Hematopoietic multipotent progenitor cell treated with erythropoietin and hydrocortisone succinate and interleukin-3 and kit ligand, for 15 days (in vitro differentiated cells): ENCODE results near the gene SH3RF2.

Experiments
- DNase-seq: peaks from one replicate; pipeline ENCODE4 v3.0.0-alpha.2; 2015; ENCODE audit warnings: low spot score

SH3RF2 gene

DNA sequence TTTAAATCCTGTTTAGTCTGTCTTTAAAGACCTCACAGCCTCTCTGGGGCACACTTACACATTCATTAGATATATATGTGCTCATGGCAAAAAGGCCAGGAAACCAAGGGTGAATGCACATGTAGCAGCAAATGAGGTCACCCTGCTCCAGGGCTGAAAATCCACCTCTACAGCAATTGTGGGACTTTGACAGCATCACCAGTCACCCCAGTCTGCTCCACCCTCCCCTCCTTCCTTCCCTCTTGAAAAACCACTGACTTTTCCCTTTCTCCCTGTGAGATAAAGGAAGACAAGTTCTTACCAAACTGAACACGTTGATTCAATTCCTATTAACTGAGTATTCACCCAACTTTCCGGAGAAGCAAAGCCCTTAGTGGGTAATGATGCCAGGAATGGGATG lies 15.2 kb upstream of the SH3RF2 start:
- DNase-seq, result no peak

DNA sequence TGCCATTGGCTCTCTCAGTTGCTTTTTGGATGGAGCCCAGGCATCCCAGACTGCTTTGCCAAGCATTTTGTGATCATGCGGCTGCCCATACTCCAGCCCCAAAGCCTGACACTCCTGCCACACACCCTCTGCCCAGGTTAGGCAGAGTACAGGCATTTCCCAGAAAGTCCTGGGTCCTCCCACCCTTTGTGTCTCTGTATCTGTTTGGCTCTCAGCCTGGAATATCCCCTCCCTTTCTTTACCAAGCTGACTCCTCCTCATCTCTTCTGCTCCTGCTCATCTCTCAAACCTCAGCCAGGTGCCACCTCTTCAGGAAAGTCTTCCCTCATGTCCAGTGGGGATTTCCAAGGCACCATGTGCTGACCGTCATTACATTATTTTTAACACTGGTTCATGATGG lies 14.3 kb upstream of the SH3RF2 start:
- no peak for DNase-seq

DNA sequence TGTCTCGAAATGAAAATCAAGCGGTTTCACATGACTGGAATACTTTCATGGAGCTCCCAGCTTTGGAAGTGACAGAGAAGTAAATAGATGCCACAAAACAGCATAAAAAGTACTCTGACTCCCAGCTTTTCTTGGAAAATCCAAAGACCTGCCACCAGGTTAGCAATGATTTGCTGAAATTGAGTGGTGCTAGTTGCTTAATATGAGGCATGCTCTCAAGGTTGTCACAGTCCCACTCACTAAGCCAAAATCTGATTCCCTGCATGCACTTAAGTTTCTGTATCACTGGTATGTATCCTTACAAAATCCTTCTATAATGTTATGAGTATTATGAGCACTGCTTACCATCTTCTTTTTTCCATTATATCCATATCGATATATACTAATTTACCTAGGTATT lies 13.0 kb upstream of the SH3RF2 start:
- DNase-seq, result no peak

DNA sequence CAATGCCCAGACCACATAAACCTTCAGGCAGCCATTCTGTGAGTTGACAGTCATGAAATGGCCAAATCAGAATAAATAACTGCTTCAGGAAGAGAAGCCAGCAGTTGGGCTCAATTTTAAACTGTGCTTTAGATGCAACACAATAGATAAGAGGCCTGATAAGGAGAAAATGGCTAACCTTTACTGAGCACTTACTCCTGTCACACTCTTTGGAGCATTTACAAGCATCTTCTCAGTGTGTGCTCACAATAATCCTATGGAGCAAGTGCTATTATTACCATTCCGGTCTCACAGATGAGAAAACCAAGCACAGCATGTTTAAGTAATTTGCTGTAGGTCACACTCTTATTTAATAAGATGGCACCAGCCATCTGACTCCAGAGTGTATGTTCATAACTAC lies 11.5 kb upstream of the SH3RF2 start:
- DNase-seq, result no peak

DNA sequence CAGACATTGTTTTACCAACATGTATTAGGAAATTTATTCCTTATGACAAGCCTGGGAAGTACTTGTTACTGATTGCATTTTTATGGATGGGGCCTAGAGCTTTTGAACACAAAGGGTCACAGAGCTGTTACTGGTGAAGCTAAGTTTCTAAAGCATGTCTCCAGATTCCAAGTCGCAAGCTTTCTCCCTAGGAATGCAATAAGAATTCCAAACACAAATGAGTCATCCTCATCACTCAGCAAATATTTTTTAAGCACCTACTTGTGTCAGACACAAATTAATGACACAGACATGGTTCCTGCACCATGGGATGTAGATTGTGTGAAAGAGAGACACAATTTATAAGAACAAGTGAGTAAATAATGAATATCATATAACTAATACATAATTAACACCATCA lies 11.0 kb upstream of the SH3RF2 start:
- no peak for DNase-seq

DNA sequence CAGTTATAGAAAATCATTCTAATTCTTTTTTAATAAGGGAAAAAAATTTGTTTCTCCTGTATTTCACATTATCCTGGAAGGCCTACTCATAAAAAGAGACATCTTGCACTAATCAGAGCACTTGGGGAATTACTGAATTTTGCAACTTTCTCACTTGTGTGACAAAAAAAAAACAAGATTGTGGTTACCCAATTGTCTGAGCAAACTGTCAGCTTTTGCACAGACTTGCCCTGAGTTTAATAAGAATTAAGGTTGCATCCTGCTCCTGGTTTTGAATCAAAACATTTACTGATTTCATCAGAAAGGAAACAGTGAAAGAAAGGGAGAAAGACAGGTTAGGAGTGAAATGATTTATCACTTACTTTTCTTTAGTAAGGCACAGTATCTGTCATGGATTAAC lies 10.6 kb upstream of the SH3RF2 start:
- DNase-seq, result no peak

DNA sequence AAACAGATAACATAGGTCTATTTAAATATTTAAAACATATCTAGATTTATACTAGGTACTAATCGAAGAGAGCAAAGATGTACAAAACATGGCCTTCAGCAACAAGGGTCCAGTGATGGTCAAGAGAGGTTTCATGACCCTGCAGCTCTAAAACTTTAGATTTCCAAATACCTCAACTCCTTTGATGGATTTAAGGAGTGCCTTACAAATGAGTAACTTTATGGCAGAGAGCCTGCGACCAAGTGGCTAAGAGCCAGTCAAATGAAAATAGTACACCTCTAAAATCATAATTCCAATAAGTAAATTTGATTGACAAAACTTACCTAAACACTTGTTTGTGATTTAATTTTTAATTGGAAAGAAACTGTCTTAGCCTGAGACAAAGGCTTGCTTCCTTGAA lies 4.7 kb upstream of the SH3RF2 start:
- DNase-seq, result no peak

DNA sequence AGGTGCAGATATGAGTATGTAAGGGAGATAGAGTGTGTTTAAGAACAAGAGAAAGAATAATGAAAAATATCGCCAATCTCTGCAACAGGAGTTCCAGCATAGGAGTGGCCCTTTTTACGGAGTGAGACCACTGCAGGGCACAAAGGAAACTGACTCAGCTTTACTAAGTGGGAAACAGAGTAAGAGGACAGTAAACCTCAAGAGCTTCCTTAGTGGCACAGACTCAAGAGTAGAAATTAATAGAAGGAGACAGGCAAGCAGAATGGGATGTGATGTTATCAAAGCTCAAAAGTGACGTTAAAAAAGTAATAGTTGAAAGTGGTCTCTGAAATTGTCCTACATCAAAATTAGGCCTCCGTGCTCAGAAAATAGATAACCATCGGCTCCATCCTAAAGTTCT lies 2.1 kb upstream of the SH3RF2 start:
- no peak for DNase-seq

DNA sequence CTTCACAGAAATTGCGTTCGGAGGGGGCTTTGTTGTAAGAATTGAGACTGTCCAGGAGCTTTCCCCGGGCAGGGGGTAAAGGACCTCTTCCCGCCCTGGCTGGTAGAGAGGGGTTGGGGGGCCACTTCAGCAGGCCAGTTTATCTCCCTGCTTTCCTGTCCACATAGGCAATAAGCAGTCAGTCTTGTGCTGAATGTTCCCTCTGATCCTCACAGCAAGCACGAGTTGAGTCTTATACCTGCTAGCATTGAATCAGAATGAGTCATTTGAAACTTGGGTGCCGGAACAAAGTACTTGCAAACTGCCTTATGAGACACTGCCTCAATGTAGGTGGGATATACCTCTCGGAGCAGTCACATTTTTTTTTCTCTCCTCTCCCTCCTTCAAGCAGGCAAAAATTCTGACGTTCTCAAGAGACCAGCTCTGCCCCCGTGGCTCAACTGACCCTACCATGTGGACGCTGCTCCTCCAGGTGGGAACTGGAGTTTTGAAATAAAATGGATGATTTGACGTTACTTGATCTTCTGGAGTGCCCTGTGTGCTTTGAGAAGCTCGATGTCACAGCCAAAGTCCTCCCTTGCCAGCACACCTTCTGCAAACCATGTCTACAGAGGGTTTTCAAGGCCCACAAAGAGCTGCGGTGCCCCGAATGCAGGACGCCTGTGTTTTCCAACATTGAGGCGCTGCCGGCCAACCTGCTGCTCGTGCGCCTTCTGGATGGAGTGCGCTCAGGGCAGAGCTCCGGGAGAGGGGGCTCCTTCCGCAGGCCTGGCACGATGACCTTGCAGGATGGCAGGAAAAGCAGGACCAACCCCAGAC lies 1.3 kb downstream of the SH3RF2 start:
- DNase-seq, result no peak

DNA sequence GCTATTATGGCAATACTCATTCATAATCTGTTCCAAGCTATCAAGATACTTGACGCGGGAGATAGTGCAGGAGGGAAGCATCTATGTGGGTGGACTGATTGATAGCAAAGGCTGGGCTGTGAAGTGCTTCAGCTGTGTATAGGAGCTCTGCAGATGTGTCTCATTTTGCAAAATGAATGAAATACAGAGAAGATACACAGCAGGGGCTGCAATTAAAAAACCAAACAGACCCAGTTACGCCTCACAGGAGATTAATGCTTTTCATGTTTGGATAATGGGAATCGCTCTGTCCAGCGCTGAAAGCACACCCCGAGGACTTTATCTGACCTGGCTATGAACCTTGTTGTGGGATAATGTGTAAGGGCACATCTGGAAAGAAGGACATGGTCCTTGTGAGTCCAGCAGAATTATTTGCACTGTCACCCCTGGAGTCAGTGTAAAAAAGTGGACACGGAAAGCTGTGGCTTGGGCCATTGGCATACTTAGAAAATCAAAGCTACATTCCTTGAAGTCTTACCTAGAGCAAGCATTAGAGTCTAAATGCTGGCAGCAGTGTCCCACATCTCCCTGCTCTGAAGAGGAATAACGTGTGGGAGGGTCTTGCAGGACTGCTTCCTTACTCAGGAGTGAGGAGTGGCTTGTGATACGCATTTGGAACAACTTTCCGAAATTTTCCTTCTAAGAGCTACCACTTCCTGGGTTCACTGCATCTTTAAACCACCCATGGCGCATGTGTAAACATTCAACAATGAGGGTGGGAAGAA lies 2.6 kb downstream of the SH3RF2 start:
- DNase-seq, result no peak

DNA sequence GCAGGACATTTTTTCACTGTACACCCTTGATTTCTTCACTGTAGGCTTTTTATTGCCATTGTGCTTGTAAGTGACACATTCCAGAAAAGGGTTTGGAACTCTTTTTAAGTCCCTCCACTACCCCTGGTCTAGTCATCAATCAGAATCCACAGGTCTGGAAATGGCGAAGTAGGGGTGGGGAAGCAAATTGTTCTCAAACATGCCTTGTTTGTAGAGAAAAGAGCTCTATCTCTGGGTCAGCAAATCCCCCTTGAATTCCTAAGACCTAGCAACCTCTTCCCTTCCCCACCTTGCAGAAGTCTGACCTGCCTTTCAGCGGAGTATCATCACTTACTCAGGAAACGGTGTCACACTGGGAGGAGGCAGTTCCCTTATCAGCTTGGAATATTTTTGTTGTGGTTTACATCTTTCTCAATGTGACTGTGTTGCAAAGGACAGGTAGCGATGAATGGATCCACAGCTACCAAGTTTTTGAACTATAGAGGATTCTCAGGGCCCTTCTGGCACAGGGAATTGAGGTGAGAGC lies 3.2 kb downstream of the SH3RF2 start:
- no peak for DNase-seq

DNA sequence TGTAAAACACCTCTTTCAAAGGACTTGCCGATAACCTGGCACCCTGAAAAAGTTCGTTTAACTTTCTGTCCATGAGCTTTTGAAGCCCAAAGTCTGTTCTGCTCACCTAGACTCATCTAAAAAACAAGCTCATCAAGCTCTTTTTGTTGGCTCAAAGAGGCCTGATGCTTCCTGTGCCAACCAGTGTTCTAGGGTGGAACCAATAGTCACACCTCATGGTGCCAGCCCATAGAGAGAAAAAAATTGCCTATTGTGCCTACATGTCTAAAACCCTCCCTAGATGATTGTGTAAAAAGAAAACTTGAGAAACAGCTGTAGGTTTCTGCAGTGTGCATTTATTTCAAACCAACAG lies 4.7 kb downstream of the SH3RF2 start:
- no peak for DNase-seq

DNA sequence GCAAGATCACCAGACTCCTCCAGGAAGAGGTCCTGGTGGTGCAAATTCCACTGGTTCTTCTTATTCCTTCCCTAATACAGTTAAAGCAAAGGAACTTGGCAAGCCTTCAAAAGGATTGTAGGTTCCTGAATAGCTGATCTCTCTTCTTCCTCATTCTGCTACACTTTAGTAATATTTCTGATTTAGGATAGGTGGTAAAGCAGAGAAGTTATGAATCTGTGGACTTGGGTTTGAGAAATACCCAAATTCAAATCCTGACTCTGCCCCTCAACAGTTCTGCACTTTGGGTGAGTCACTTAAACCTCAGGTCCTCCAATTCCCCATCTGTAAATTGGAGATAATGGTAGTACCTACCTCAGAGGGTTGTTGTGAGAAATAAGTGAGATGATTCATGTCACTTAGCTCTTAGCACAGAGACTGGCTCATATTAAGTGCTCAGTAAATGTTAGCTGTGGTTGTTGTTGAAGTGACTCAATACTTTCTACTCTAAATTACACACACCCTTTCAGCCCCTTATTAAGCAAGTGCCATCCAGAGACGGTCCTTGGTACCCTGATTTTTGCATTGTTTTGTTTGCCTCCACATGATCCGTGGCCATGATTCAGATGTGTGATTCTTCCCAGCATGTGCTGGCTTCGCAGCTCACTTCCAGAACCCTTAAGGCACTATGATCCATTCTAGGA lies 5.2 kb downstream of the SH3RF2 start:
- DNase-seq, result no peak

DNA sequence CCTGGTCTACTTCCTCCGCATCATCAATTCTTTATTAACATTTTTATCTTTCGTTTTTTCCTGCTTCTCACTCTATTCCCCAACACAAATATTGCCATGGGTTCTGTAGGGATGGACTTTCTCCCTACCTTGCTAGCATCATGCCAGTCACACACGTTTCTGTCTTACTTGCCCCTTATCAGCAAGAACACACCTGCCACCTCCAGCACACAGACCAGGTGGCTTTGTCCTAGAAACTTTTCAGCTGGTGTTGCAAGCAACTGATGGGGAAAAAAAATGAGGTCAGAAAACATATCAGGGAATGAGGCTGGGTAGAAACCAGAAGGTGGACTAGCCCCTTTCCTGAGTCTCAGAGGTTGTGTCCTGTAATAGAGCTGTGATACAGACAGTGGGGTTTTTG lies 5.8 kb downstream of the SH3RF2 start:
- DNase-seq, result no peak

DNA sequence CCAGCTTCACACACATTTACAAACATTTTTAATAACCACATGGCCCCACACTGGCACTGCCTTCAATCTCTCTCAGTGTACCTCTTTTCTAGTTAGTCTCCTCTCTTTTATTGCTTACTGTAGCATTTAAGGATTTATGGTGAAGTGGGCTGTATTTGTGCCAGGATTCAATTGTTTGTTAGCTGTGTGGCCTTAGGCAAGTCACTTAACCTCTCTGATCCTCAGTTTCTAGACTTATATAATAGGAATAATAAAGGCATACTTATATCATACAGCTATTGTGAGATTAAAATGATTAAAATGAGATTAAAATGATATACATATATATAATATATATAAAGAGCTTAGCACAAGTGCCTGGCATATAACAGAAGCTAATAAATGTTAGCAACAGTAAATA lies 6.4 kb downstream of the SH3RF2 start:
- no peak for DNase-seq

DNA sequence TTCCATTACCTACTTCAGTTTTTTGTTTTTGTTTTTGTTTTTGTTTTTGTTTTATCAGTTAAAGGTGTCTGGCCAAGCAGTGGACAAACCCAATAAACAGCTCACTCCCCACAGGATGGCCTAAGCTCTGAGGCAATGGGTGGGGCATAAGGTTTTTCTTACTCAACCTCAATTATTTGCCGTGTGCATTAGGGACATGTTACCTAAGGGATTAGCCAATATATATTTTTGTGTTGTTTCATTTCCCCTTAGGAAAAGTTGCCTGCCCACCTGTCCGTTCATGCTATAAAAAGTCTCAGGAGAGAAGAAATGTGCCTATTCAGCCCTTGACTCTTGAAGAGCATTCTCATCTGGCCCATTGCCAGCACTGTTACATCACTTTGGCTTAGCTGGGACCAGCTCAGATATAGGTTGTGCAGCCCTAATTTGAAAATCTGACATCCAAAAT lies 7.3 kb downstream of the SH3RF2 start:
- peak; percentile 46 for DNase-seq

DNA sequence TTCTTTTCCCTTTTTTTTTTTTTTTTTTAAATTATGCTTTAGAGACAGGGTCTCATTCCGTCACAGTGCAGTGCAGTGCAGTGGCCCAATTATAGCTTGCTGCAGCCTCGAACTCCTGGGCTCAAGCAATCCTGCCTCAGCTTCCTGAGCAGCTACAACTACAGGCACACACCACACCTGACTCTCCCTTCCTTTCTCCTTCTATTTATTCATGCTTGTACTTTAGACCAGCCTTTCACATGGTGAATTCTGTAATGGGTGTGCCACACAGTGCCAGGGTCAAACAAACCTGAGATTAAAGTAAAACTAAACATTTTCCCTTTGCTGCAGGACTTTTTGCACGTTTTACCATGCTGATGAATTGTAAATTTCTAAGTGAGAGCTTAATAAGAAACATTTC lies 8.0 kb downstream of the SH3RF2 start:
- no peak for DNase-seq

DNA sequence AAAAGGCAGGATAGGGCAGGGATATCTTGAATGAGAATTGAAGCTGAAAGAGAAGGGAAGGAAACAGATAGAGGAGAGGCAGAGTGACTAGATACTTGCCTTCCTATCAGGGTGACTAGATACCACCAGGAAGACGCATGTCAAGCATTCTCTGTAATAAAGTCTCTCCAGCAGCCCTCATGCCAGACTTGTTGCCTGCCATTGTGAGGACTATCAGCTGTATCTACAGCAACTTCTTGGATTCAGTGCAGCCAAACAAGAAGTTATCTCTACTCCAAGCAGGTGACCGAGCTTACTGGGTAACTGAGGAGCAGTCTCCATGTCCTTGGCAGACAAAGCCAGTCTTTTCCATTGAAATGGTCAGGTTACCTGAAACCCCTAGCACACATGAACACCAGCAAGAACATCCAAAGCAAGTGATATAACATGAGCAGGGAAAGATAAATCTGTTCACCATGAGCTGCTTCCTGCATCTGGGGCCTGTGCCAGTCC lies 9.3 kb downstream of the SH3RF2 start:
- DNase-seq, result no peak

DNA sequence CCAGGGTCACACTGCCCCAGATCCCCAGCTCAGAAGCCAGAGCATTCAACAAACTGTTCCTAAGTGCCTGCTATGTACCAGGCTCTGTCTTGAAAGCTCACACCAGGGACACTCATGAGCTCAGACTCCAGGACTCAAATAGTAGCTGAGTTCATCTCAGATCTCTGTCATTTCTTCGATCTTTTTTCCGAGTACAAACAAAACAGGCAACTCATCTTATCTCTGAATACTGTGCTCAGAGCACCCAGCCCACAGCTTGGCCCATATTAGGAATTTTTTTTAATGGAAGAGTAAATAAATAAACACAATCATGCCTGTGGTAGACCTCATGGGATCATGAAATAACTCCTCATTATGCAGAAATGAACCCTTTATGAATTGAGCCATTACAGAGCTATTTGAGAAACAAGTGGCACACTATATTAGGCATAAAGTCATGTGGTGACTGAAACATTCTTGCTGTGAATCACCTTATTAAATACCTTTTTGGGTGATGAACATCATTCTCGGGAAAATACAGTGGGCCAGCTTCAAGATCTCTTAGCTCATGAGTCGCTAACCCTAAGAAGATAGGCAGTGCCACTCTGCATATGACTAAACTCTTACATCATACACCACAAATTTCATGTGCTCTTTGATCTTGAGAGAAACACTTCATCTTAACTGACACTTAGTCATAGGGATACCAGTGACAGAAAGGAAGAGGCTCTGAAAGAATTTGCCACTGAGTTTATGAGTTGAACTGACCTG lies 9.9 kb downstream of the SH3RF2 start:
- no peak for DNase-seq

DNA sequence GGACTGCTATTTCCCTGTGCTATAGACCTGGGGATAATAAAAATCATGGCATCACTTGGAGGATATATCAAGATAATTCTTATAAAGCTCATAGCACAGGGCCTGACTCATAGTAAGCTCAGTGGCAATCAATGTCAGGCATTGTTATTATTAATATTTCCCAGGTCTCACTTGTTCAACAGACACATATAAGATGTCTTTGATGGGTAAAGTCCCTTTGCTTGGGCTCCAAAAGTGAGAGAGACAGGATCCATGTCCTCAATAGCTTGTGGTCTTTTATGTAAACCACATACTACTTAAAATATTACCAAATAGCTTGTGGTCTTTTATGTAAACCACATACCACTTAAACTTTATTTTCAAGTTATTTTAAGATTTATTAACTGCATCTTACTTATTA lies 11.2 kb downstream of the SH3RF2 start:
- DNase-seq, result no peak

DNA sequence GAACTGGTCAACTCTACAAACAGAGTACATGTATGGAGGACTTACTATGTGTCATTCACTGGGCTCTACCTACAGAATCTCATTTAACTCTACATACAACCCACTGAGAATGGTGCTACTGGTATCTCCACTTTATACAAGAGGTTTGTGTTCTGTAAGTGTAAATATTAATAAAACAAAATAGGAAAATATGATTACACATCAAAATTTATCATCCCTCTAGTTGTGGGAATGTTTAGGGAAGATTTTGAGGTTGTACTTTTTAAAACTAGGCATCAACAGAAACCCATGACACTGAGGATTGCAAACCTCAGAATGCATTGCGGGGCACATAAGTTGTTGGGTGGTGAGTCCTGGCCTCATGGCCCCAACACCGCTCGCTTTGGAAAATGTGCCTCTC lies 11.7 kb downstream of the SH3RF2 start:
- DNase-seq, result no peak

DNA sequence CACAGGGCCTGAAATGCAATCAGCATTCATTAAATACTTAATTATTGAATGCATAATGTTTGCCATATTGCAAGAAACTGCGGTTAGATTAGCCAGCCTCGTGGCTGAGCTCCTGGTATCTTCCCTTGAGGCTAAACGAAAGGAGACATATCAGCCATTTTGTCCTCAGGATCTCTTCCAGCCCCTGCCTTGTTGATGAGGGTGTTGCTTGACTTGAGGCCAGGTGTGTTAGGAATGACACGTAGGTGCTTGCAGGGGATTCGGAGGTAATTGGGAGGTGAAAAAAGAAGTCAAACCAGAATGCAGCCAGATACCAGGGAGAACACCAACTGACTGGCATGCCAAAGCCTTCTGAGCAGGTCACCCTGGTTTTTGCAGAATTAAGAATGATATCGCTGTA lies 12.5 kb downstream of the SH3RF2 start:
- DNase-seq, result no peak
